PC-3 (cell line): Measurements from ENCODE around the gene IFIT3. TPM values are rescaled to one million over a fixed set of nuclear protein-coding genes. Genes with fewer than 3 reads are reported as not detected.
"Not testable (repeated sequence)": the region's sequence is repeated elsewhere in the genome, so short reads cannot be mapped to it uniquely, and the experiment has no call there.

ENCODE experiments used
- ATAC-seq: fragments of 200-7000 bp; cut with Tn5 transposase; 2 replicates; pipeline ENCODE4 v1.9.1; 2020; ENCODE audit warnings: mild to moderate bottlenecking, moderate library complexity
- BruUV-seq: library from RNA; stranded (reverse); fragments of 400-500 nt; replicated peaks from 2 replicates; lab custom pipeline; 2021; lab: Mats Ljungman, UMichigan
- CTCF ChIA-PET: fragments of 300-600 bp; sonication (Branson Sonifier 250); formaldehyde crosslinking; loops from one replicate; lab custom pipeline; 2022; ENCODE audit warnings: antibody characterized with exemption; lab: Charles Lee
- POLR2A ChIA-PET: fragments of 300-600 bp; sonication (Branson Sonifier 250); formaldehyde crosslinking; loops from one replicate; lab custom pipeline; 2022; ENCODE audit warnings: antibody characterized with exemption; ENCODE audit not compliant: unreplicated experiment; lab: Charles Lee
- DNase-seq: peaks from one replicate; pipeline ENCODE4 v3.0.0-alpha.2; 2015
- H2AFZ ChIP-seq: fragments of 300-600 bp; sonication (generic); 2 replicates; pipeline ENCODE4 v1.6.0; 2016; ENCODE audit warnings: antibody characterized with exemption, low read length
- H3F3A ChIP-seq: fragments of 300-600 bp; sonication (generic); one replicate; pipeline ENCODE4 v1.6.0; 2017; ENCODE audit warnings: antibody characterized with exemption, low read length, control low read depth, mild to moderate bottlenecking; ENCODE audit not compliant: unreplicated experiment
- H3K27ac ChIP-seq: fragments of 300-600 bp; sonication (generic); 2 replicates; pipeline ENCODE4 v1.5.1; 2016; ENCODE audit warnings: mild to moderate bottlenecking, low read length
- H3K27me3 ChIP-seq: fragments of 300-600 bp; sonication (generic); 2 replicates; pipeline ENCODE4 v1.6.1; 2016; ENCODE audit warnings: low read length, mixed read lengths
- H3K36me3 ChIP-seq: fragments of 300-600 bp; sonication (generic); 2 replicates; pipeline ENCODE4 v1.6.1; 2016; ENCODE audit warnings: low read depth, mixed run types, low read length, mixed read lengths
- H3K4me1 ChIP-seq: fragments of 300-600 bp; sonication (generic); 2 replicates; pipeline ENCODE4 v1.5.1; 2016; ENCODE audit warnings: low read length; ENCODE audit not compliant: insufficient read depth
- H3K4me2 ChIP-seq: fragments of 300-600 bp; sonication (generic); 2 replicates; pipeline ENCODE4 v1.6.0; 2016; ENCODE audit warnings: low read length
- H3K4me3 ChIP-seq: fragments of 300-600 bp; sonication (generic); 2 replicates; pipeline ENCODE4 v1.5.1; 2016; ENCODE audit warnings: mild to moderate bottlenecking, low read length, mixed read lengths
- H3K79me2 ChIP-seq: fragments of 300-600 bp; sonication (generic); 2 replicates; pipeline ENCODE4 v1.6.1; 2017; ENCODE audit warnings: low read length, mixed read lengths
- H3K9ac ChIP-seq: fragments of 300-600 bp; sonication (generic); 2 replicates; pipeline ENCODE4 v1.6.0; 2016; ENCODE audit warnings: mild to moderate bottlenecking, low read length
- H3K9me2 ChIP-seq: fragments of 300-600 bp; sonication (generic); replicated peaks from 2 replicates; pipeline ENCODE4 v1.6.1; 2016; ENCODE audit warnings: mixed run types, low read length, mixed read lengths
- H3K9me3 ChIP-seq: fragments of 300-600 bp; sonication (generic); 2 replicates; pipeline ENCODE4 v1.6.1; 2016; ENCODE audit warnings: low read length, mixed read lengths
- H4K20me1 ChIP-seq: fragments of 300-600 bp; sonication (generic); 2 replicates; pipeline ENCODE4 v1.6.1; 2016; ENCODE audit warnings: low read length, mixed read lengths
- EZH2 ChIP-seq: fragments of 300-600 bp; sonication (generic); IDR thresholded peaks from one replicate; pipeline ENCODE4 v1.6.1; 2017; ENCODE audit warnings: antibody characterized with exemption, mild to moderate bottlenecking, low read length; ENCODE audit not compliant: unreplicated experiment
- EZH2phosphoT487 ChIP-seq: fragments of 300-600 bp; sonication (generic); IDR thresholded peaks from 2 replicates; pipeline ENCODE4 v1.6.1; 2018; ENCODE audit warnings: mild to moderate bottlenecking, antibody characterized with exemption, low read length, borderline replicate concordance
- intact Hi-C: fragments of 100-400 bp; cut with micrococcal nuclease; formaldehyde crosslinking; loops from 2 replicates; pipeline ENCODE4 v1.9.0; 2023
- total RNA-seq: library from RNA; depleted of rRNA; stranded (reverse); fragments of >200 nt; gene quantifications from 2 replicates; pipeline ENCODE4 v1.2.3, GENCODE V29; 2014
- TF ChIP-seq, protein P1 (sequence below): fragments of 300-600 bp; sonication (generic); conservative IDR thresholded peaks from 2 replicates; pipeline ENCODE4 v1.5.1; 2017; ENCODE audit warnings: antibody characterized with exemption, low read depth, mild to moderate bottlenecking, low read length

IFIT3 gene
- total RNA-seq, 1 experiment from 2014 or later: 5.0 TPM

DNA sequence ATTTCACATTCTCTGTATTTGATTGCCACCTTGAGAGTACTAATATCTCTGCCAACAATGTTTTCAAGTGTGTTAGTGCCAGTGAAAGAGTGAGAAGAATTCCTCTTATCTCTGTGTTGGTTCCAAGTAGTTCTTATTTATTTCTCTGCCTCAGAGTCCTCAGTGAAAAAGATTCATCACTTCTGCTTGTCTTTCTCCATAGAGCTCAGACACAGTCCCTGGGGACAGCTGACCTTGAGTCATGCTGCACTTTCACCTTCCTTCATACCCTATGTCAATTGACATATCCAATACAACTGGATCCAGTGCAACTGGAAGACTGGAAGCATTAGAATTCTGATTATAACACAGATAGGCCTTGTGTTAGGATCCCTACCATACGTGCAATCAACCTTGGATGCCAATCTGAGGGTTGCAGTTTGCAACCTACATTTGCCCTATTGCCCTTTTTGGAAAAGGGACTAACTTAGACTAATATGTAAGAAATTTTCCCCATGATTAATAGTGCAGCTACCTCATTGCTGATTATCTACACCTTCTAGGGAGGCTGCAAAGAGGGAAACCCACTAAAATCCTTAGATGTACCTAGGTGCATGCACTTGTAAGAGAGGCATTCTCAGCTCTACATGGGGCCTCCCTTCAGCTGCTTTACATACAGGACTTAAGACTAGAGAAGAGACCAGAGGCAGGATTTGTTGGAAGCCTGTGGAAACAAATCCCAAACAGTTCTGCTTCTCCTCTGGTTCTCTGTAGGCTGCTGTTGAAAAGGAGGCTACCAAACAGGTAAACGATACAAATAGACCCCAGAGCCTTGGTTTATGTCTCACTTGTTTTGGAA is 17.5 kb upstream of the IFIT3 start:
- no peaks in the 10 kb centered on the region for H3K9me3 ChIP-seq
- no peaks in the 10 kb centered on the region for H3K27me3 ChIP-seq
- no TSS peak for BruUV-seq
- DNase-seq: no peak
- peak; percentile 33; the same call in 1 of the 2 replicates for ATAC-seq
- no peaks in the 10 kb centered on the region for H3K9me2 ChIP-seq
- no peaks in the 10 kb centered on the region for H3K4me1 ChIP-seq
- H3K27ac ChIP-seq: no peak overlapping the region
- intact Hi-C loops: no loop called here
- no peak overlapping the region for H3K4me2 ChIP-seq
- no peaks in the 10 kb centered on the region for H3K79me2 ChIP-seq
- no peaks in the 10 kb centered on the region for H3F3A ChIP-seq
- POLR2A ChIA-PET: no interaction called here
- H3K4me3 ChIP-seq: no peak overlapping the region
- no peaks in the 10 kb centered on the region for H4K20me1 ChIP-seq
- CTCF ChIA-PET: no interaction called here
- 0 out of 2 replicates have a peak, but pooled peaks cover 7% of the 10 kb centered on the region for H3K36me3 ChIP-seq
- H2AFZ ChIP-seq: no peak overlapping the region
- H3K9ac ChIP-seq: no peak overlapping the region
- TF ChIP-seq EZH2: no peak
- TF ChIP-seq, protein P1, sequence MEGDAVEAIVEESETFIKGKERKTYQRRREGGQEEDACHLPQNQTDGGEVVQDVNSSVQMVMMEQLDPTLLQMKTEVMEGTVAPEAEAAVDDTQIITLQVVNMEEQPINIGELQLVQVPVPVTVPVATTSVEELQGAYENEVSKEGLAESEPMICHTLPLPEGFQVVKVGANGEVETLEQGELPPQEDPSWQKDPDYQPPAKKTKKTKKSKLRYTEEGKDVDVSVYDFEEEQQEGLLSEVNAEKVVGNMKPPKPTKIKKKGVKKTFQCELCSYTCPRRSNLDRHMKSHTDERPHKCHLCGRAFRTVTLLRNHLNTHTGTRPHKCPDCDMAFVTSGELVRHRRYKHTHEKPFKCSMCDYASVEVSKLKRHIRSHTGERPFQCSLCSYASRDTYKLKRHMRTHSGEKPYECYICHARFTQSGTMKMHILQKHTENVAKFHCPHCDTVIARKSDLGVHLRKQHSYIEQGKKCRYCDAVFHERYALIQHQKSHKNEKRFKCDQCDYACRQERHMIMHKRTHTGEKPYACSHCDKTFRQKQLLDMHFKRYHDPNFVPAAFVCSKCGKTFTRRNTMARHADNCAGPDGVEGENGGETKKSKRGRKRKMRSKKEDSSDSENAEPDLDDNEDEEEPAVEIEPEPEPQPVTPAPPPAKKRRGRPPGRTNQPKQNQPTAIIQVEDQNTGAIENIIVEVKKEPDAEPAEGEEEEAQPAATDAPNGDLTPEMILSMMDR: no peak

DNA sequence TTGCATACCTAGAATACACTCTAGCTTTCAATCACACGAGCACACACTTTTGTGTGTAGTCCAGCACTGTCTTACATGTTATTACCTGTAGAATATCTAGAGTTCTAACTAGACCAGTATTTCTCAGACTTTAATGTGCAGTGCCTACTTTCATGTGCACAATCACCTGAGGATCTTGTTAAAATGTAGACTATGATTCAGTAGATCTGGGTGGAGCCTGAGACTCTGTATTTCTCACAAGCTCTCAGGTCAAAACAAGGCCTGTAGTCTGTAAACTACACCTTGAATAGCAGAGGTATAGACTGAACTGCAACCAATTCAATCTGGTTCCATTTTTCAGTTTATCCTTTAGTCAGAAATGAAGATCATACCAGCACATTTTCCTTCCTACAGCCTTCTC is 14.8 kb upstream of the IFIT3 start:
- intact Hi-C loops: no loop called here
- H3K79me2 ChIP-seq: no peaks in the 10 kb centered on the region
- no peaks in the 10 kb centered on the region for H3F3A ChIP-seq
- DNase-seq (no peak), ATAC-seq (no peak)
- H3K36me3 ChIP-seq: no peaks in the 10 kb centered on the region
- no peaks in the 10 kb centered on the region for H3K9me3 ChIP-seq
- no peak overlapping the region for H3K4me2 ChIP-seq
- H2AFZ ChIP-seq: no peak overlapping the region
- no peaks in the 10 kb centered on the region for H3K4me1 ChIP-seq
- TF ChIP-seq EZH2phosphoT487: no peak
- TF ChIP-seq, protein P1: no peak
- TF ChIP-seq EZH2: no peak
- no peak overlapping the region for H3K4me3 ChIP-seq
- CTCF ChIA-PET: interaction anchor here (0.6 kb wide), 1 partner anchor 40 kb away, joined by 5 read pairs; no protein-coding TSS in a partner anchor
- POLR2A ChIA-PET: no interaction called here
- no peaks in the 10 kb centered on the region for H3K27me3 ChIP-seq
- H4K20me1 ChIP-seq: no peaks in the 10 kb centered on the region
- no TSS peak for BruUV-seq
- no peak overlapping the region for H3K27ac ChIP-seq
- no peak overlapping the region for H3K9ac ChIP-seq
- H3K9me2 ChIP-seq: no peaks in the 10 kb centered on the region

DNA sequence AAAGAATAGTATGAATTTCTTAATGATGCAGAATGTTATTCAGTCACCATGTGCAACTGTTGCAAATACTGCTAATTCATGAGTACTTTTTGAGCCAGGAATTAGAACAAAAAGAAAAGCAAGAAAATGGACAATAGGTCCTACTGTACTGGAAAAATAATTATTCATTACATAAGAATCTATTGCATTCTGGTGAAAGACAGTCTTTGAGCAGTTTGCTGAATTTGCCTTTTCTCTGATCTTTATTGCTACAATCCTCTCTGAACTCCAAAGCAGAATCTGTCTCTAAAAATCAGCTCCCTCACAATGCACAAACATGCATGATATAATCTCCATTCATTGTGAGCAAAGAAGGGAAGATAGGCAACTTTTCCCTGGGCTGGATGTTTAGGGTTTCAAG is 13.1 kb upstream of the IFIT3 start:
- no peaks in the 10 kb centered on the region for H3K9me2 ChIP-seq
- no peak overlapping the region for H3K4me2 ChIP-seq
- no peaks in the 10 kb centered on the region for H3K79me2 ChIP-seq
- H2AFZ ChIP-seq: no peak overlapping the region
- no peak for DNase-seq
- ChIA-PET CTCF (no interaction called here), POLR2A (no interaction called here)
- H4K20me1 ChIP-seq: no peaks in the 10 kb centered on the region
- H3K9me3 ChIP-seq: no peaks in the 10 kb centered on the region
- H3K36me3 ChIP-seq: no peaks in the 10 kb centered on the region
- TF ChIP-seq, protein P1: no peak
- no peak for TF ChIP-seq EZH2
- no peak for TF ChIP-seq EZH2phosphoT487
- H3K4me1 ChIP-seq: no peaks in the 10 kb centered on the region
- H3K9ac ChIP-seq: no peak overlapping the region
- no peaks in the 10 kb centered on the region for H3F3A ChIP-seq
- intact Hi-C loops: no loop called here
- H3K27ac ChIP-seq: no peak overlapping the region
- no TSS peak for BruUV-seq
- no peak for ATAC-seq
- no peaks in the 10 kb centered on the region for H3K27me3 ChIP-seq
- no peak overlapping the region for H3K4me3 ChIP-seq

DNA sequence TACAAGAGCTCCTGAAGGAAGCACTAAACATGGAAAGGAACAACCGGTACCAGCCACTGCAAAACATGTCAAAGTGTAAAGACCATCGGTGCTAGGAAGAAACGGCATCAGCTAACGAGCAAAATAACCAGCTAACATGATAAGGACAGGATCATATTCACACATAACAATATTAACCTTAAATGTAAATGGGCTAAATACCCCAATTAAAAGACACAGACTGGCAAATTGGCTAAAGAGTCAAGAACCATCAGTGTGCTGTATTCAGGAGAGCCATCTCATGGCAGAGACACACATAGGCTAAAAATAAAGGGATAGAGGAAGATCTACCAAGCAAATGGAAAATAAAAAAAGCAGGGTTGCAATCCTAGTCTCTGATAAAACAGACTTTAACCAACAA is 9.8 kb upstream of the IFIT3 start:
- H3K27me3 ChIP-seq, H4K20me1 ChIP-seq, H3K9me2 ChIP-seq, H3K4me3 ChIP-seq, ATAC-seq, H3K27ac ChIP-seq, BruUV-seq, H3F3A ChIP-seq, intact Hi-C loops, H3K9me3 ChIP-seq, H3K4me2 ChIP-seq, H3K9ac ChIP-seq, H3K36me3 ChIP-seq, H2AFZ ChIP-seq, DNase-seq, POLR2A ChIA-PET, CTCF ChIA-PET, H3K4me1 ChIP-seq, H3K79me2 ChIP-seq: not testable (repeated sequence)
